SU-DHL-6 (cell line): ENCODE data around the gene ACSS1.

Experiments
- H2AFZ ChIP-seq: fragments of 200-600 bp; sonication (generic); 2 replicates; pipeline ENCODE4 v1.6.1; 2014; ENCODE audit warnings: low read depth, mild to moderate bottlenecking, moderate library complexity, mixed read lengths, antibody characterized with exemption, low read length; ENCODE audit not compliant: severe bottlenecking
- H3F3A ChIP-seq: fragments of 200-600 bp; shearing (Covaris generic); 2 replicates; pipeline ENCODE4 v1.6.0; 2016; ENCODE audit warnings: antibody characterized with exemption, mild to moderate bottlenecking; ENCODE audit not compliant: insufficient read depth
- H3K27ac ChIP-seq: fragments of 200-600 bp; sonication (generic); 2 replicates; pipeline ENCODE4 v1.5.1; 2016; ENCODE audit warnings: low read depth, mild to moderate bottlenecking, low read length, moderate library complexity, mixed read lengths
- H3K27me3 ChIP-seq: fragments of 200-600 bp; sonication (generic), shearing (Covaris generic); 2 replicates; pipeline ENCODE4 v1.6.0; 2014; ENCODE audit warnings: mild to moderate bottlenecking, low read length
- H3K36me3 ChIP-seq: fragments of 200-600 bp; sonication (generic); 2 replicates; pipeline ENCODE4 v1.6.1; 2014; ENCODE audit warnings: mild to moderate bottlenecking, low read length, mixed read lengths
- H3K4me2 ChIP-seq: fragments of 300-600, 200-600 bp; shearing (Covaris generic), sonication (generic); 2 replicates; pipeline ENCODE4 v1.6.0; 2014; ENCODE audit warnings: low read length, low read depth, mild to moderate bottlenecking; ENCODE audit not compliant: poor library complexity, severe bottlenecking
- H3K4me3 ChIP-seq: fragments of 200-600 bp; sonication (generic); 2 replicates; pipeline ENCODE4 v1.5.1; 2014; ENCODE audit warnings: antibody characterized with exemption, low read length, mild to moderate bottlenecking, mixed read lengths; ENCODE audit not compliant: insufficient read depth, poor library complexity, severe bottlenecking
- H3K79me2 ChIP-seq: fragments of 200-600 bp; sonication (generic); 2 replicates; pipeline ENCODE4 v1.6.1; 2014; ENCODE audit warnings: mild to moderate bottlenecking, low read length, moderate library complexity; ENCODE audit not compliant: insufficient read depth
- H3K9ac ChIP-seq: fragments of 200-600 bp; sonication (generic); 2 replicates; pipeline ENCODE4 v1.7.0; 2014; ENCODE audit warnings: mild to moderate bottlenecking, low read length
- H3K9me2 ChIP-seq: fragments of 200-600 bp; sonication (generic); replicated peaks from 2 replicates; pipeline ENCODE4 v1.6.1; 2014; ENCODE audit warnings: low read length; ENCODE audit not compliant: insufficient read depth
- H3K9me3 ChIP-seq: fragments of 200-600 bp; sonication (generic); 2 replicates; pipeline ENCODE4 v1.6.1; 2014; ENCODE audit warnings: low read length, mixed read lengths; ENCODE audit not compliant: insufficient read depth
- H4K20me1 ChIP-seq: fragments of 200-600 bp; sonication (generic); 2 replicates; pipeline ENCODE4 v1.6.1; 2014; ENCODE audit warnings: low read depth, mild to moderate bottlenecking, antibody characterized with exemption, low read length, moderate library complexity, mixed read lengths
- EZH2phosphoT487 ChIP-seq: fragments of 200-600 bp; sonication (generic), shearing (Covaris generic); conservative IDR thresholded peaks from 2 replicates; pipeline ENCODE4 v1.6.1; 2018; ENCODE audit warnings: mild to moderate bottlenecking, antibody characterized with exemption, low read length, moderate library complexity, mixed read lengths
- TF ChIP-seq, protein P1 (sequence below): fragments of 200-600 bp; sonication (generic); IDR thresholded peaks from one replicate; pipeline ENCODE4 v1.5.1; 2017; ENCODE audit warnings: antibody characterized with exemption, mild to moderate bottlenecking, low read length, moderate library complexity; ENCODE audit not compliant: insufficient read depth, poor library complexity, severe bottlenecking

Gene ACSS1

DNA sequence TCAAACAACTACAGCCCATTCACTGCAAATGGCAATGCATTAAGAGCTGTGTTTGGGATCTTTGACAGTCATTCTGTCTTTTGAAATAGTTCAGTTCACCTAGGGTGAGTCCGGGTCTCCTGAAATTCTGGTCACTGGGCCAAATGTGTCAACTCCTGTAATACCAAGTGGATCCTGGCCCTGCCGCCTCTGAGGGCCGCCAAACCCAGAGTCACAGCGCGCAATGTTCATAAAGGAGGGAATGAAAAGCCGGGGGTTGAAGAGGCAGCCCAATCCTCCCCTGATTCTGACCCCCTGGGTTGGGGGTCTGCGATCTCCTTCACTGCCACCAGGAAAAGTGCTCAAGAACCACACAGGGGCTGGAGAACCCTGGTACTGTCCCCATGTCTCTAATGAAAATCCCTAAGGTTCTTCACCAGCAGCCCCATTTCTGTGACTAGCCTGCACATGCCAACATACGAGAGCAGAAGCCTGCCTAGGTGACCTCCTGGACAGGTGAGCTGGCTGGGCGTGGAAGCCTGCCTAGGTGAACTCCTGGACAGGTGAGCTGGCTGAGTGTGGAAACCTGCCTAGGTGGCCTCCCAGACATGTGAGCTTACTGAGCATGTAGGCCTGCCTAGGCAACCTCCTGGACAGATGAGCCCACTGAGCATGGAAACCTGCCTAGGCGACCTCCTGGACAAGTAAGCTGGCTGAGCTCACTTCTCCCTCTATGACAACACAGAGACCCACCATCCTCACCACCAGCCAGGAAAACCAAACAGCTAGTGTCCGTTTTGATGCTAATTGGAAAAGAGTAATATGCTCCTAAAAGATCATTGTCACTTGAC lies 49.3 kb downstream of the ACSS1 start:
- Histone ChIP-seq H3K36me3 (no peaks in the 10 kb centered on the region), H3K9ac (no peak overlapping the region)

DNA sequence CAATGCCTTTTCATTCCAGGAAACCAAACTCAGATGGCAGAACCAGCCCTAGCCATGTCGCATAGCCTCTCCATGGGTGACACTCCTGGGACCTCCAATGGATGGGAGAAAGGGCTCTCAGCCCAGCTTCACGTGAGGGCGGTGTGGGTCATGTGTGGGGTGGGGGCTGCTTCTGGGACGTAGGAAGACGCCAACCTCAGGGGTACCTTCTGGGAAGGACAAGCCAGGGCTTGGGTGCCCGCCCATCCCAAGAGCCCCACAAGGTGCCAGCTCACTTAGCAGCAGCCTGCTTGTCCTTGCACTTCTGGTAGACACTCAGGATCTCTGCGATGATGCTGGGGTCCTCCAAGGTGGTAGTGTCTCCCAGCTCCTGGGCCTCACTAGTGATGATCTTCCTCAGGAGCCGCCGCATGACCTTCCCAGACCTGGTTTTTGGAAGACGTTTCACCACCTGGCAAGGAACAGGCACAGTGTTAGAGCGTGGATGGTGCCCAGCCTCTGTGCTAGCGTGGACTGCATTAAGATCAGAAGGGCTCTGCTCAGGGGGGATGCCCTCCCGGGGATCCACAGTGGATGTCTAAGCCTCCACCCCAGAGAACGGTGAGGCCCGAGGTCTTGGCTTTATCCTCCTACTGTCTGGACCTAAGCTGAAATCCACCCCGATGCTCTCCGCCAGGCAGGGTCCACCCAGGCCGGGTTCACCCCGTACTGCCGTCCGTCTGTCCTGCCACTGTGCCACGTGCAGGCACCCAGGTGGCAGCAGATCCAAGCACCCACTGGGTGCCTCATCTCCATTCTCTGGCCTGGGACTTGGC lies 50.2 kb downstream of the ACSS1 start:
- TF ChIP-seq, protein P1, sequence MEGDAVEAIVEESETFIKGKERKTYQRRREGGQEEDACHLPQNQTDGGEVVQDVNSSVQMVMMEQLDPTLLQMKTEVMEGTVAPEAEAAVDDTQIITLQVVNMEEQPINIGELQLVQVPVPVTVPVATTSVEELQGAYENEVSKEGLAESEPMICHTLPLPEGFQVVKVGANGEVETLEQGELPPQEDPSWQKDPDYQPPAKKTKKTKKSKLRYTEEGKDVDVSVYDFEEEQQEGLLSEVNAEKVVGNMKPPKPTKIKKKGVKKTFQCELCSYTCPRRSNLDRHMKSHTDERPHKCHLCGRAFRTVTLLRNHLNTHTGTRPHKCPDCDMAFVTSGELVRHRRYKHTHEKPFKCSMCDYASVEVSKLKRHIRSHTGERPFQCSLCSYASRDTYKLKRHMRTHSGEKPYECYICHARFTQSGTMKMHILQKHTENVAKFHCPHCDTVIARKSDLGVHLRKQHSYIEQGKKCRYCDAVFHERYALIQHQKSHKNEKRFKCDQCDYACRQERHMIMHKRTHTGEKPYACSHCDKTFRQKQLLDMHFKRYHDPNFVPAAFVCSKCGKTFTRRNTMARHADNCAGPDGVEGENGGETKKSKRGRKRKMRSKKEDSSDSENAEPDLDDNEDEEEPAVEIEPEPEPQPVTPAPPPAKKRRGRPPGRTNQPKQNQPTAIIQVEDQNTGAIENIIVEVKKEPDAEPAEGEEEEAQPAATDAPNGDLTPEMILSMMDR: no peak
- TF ChIP-seq EZH2phosphoT487: no peak
- Histone ChIP-seq H3F3A (no peaks in the 10 kb centered on the region), H3K4me3 (no peak overlapping the region), H2AFZ (no peak overlapping the region), H3K9me3 (no peaks in the 10 kb centered on the region), H3K27ac (no peak overlapping the region), H3K9ac (no peak overlapping the region), H4K20me1 (no peaks in the 10 kb centered on the region), H3K36me3 (no peaks in the 10 kb centered on the region), H3K79me2 (no peaks in the 10 kb centered on the region), H3K27me3 (no peaks in the 10 kb centered on the region), H3K4me2 (no peak overlapping the region), H3K9me2 (no peaks in the 10 kb centered on the region)

More for the DNA sequence above, 49.3 kb downstream of the ACSS1 start:
- H3K27me3 ChIP-seq: no peaks in the 10 kb centered on the region
- no peak overlapping the region for H2AFZ ChIP-seq
- no peak overlapping the region for H3K27ac ChIP-seq
- no peak overlapping the region for H3K4me2 ChIP-seq
- H3K9me2 ChIP-seq: no peaks in the 10 kb centered on the region
- TF ChIP-seq, protein P1: no peak
- TF ChIP-seq EZH2phosphoT487: no peak
- H3K9me3 ChIP-seq: no peaks in the 10 kb centered on the region
- no peaks in the 10 kb centered on the region for H4K20me1 ChIP-seq
- H3K4me3 ChIP-seq: no peak overlapping the region
- H3K79me2 ChIP-seq: no peaks in the 10 kb centered on the region
- no peaks in the 10 kb centered on the region for H3F3A ChIP-seq

DNA sequence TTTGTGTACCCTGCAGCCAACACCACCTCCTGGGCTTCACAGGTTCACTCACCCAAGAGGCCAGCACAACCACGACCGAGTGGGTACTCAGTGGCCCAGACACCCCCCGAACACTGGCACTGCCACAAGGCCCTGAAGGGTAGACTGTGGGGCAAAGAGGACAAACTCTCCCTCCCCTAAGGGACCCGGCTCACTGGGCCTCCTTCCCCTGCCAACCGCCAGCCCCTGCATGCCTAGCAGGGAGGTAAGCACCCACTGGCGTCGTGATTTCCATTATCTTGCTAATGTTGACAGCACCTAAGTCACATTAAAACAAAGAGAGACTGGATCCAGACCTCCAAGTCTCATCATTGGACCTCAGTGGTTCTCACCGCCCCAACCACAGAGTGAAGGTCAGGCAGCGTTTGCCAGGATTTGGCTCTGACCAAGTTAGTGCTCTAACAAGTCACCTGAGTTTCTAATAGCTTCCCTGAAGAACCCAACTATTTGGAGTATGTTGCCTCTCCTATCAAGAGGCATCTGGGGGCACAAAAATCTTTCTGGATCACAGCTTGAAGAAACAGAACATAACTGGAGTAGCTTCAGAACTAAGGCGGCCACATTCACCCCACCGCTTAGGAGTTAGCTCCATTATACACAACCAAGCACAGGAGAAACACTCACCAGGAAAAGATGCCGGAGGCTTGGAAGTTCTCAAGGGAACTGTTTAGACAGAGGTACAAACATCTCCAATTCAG lies 51.3 kb downstream of the ACSS1 start:
- H3K4me2 ChIP-seq: no peak overlapping the region
- no peaks in the 10 kb centered on the region for H3K36me3 ChIP-seq
- no peak overlapping the region for H3K9ac ChIP-seq

More for the DNA sequence above, 51.3 kb downstream of the ACSS1 start:
- no peak overlapping the region for H3K27ac ChIP-seq
- no peak for TF ChIP-seq EZH2phosphoT487
- H4K20me1 ChIP-seq: no peaks in the 10 kb centered on the region
- H2AFZ ChIP-seq: no peak overlapping the region
- H3K9me3 ChIP-seq: no peaks in the 10 kb centered on the region
- H3K27me3 ChIP-seq: no peaks in the 10 kb centered on the region
- no peaks in the 10 kb centered on the region for H3K79me2 ChIP-seq
- no peaks in the 10 kb centered on the region for H3F3A ChIP-seq
- no peaks in the 10 kb centered on the region for H3K9me2 ChIP-seq
- H3K4me3 ChIP-seq: no peak overlapping the region
